Inflammatory macrophage treated with lipopolysaccharide for 4 hours (primary cell): Measurements from ENCODE around the gene GTF2E1.

Source experiments
- DNase-seq: peaks from one replicate; pipeline ENCODE4 v3.0.0-alpha.2; 2020

Gene GTF2E1

DNA sequence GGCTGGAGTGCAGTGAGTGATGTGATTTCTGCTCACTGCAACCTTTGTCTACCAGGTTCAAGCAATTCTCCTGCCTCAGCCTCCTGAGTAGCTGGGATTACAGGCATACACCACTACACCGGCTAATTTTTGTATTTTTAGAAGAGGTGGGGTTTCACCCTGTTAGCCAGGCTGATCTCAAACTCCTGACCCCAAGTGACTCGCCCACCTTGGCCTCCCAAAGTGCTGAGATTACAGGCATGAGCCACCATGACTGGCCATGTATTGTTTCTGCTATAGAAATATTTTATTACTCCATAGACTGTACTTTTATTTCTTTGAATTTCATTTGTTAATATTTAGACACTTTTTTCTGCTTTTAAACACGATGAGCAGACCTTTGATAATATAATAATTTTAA, 60.4 kb downstream of the GTF2E1 start:
- no peak for DNase-seq

DNA sequence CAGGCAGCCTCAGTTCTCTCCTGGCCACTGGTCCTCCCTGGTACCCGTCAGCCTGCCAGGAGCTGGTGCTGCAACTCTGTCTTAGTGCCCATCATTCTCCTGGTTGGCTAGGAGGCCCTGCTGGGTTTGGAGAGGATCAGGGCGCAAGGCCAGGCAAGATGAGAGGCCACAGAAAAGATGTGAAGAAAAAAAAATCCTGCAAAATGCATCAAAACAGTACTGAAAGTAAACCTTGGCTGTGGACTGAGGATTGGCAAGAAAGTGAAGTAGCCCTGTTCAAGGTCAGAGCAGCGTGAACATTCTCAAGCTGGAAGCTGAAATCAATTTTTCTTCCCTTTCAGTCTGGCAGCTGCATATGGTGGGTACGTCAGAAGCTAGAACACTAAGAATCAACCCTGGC, 74.2 kb downstream of the GTF2E1 start:
- no peak for DNase-seq

DNA sequence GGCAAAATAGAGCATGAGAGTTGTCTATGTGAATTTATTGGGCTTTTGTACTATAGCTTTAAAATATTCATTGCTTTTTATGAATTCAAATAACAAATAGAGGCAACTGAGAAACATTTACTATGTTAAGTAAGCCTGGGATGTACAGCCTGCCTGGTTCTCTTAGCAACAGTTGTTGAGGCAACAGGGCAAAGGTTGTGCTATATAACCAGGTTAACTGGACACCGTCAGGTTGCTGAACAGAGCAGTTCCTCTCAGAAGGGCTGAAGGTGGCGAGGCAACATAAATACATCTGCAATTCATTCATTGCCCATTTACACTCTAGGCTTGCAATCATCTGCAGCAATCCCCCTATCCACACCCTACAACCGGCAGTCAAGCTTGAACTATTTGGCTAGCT, 78.2 kb downstream of the GTF2E1 start:
- DNase-seq: no peak

DNA sequence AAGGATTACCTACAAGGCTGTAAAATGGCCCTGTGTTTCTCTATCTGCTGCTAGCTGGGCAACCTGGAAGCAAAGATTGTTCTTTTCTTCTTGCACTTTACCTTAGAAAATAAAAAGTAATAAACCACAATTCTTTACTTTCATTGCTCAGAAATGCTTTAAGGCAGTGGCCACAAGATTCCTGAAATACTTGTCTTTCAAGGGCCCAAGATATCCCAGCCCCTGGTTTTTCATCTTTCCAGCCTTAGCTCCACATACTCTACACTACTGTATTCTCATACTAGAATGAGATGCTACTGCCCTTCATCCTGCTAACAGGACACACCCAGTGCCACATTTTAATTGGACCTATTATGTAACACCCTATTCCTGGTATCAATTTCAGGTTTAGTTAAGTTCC, 78.9 kb downstream of the GTF2E1 start:
- no peak for DNase-seq

DNA sequence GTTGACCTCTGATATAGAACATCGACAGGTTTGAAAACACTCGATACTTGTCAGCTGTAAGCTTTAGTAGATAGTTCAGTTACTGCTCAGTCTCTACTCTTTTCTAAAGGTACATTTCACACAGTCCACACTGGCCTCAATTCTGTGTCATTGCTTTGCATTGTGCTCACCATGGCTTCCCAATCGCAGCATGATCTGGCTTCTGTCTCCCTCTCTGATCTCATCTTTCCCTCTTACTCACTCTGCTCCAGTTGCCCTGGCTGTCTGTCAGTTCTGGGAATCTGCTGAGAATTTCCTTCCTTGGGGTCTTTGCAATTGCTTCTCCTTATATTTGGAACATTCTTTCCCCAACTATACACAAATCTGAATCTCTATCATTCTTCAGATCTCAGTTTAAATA, 80.6 kb downstream of the GTF2E1 start:
- no peak for DNase-seq

DNA sequence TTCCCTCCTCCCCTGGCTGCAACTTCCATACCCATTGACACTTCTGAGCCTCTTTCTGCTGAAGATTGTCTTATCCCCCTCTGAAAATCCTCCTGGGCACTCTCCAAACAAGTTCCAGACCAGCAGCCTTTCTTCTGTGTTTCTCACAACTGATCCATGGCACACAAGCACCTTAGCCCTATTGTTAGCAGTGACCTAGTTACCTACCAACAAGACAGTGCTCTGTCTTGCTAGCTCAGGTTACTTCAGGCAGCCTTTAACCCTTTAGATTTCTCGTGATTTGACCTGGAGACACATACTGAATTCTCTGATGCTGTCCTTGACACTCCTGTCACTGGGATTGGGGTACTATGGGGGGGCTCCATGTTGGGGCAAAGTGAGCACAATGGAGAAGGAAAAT, 82.1 kb downstream of the GTF2E1 start:
- DNase-seq: no peak

DNA sequence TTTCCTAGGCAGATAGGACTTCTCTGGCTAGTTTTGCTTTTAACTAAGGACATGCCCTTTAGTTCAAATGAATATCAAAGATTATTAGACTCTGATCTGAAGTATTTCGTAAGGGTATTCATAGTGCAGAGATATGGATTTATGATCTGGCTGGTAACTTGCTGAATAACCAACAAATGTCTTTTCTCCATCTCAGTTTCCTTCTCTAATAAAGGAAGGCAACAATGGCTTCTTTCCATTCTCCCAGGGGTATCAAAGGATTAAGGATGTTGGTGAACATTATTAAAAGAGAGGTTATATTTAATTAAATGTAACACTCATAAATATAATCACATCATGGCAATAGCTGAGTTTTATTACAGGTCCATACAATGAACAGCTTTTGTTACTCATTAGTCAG, 86.3 kb downstream of the GTF2E1 start:
- DNase-seq: no peak

DNA sequence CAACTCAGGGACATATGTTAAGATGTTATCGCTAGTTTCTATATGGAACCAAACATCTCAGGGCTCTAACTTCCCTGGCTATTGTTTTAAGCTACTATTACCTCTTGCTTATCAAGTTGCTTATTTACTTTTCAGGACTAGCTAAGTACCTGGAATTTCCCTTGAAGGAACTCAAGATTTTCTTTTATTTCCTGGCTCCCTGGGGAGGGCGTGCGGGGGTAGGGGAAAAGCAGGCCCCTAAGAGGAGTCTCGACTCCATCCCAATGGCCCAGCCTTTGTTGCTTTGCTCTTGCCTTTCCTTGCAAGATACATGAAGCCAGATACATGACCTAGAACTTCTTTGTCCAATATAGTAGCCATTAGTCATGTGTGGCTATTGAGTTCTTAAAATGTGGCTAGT, 88.5 kb downstream of the GTF2E1 start:
- no peak for DNase-seq
